SU-DHL-6 (cell line): ENCODE results near the gene CCDC127.
"Not testable (repeated sequence)": the region's sequence is repeated elsewhere in the genome, so short reads cannot be mapped to it uniquely, and the experiment has no call there.

Experiments
- H2AFZ ChIP-seq: fragments of 200-600 bp; sonication (generic); 2 replicates; pipeline ENCODE4 v1.6.1; 2014; ENCODE audit warnings: low read depth, mild to moderate bottlenecking, moderate library complexity, mixed read lengths, antibody characterized with exemption, low read length; ENCODE audit not compliant: severe bottlenecking
- H3F3A ChIP-seq: fragments of 200-600 bp; shearing (Covaris generic); 2 replicates; pipeline ENCODE4 v1.6.0; 2016; ENCODE audit warnings: antibody characterized with exemption, mild to moderate bottlenecking; ENCODE audit not compliant: insufficient read depth
- H3K27ac ChIP-seq: fragments of 200-600 bp; sonication (generic); 2 replicates; pipeline ENCODE4 v1.5.1; 2016; ENCODE audit warnings: low read depth, mild to moderate bottlenecking, low read length, moderate library complexity, mixed read lengths
- H3K27me3 ChIP-seq: fragments of 200-600 bp; sonication (generic), shearing (Covaris generic); 2 replicates; pipeline ENCODE4 v1.6.0; 2014; ENCODE audit warnings: mild to moderate bottlenecking, low read length
- H3K36me3 ChIP-seq: fragments of 200-600 bp; sonication (generic); 2 replicates; pipeline ENCODE4 v1.6.1; 2014; ENCODE audit warnings: mild to moderate bottlenecking, low read length, mixed read lengths
- H3K4me2 ChIP-seq: fragments of 300-600, 200-600 bp; shearing (Covaris generic), sonication (generic); 2 replicates; pipeline ENCODE4 v1.6.0; 2014; ENCODE audit warnings: low read length, low read depth, mild to moderate bottlenecking; ENCODE audit not compliant: poor library complexity, severe bottlenecking
- H3K4me3 ChIP-seq: fragments of 200-600 bp; sonication (generic); 2 replicates; pipeline ENCODE4 v1.5.1; 2014; ENCODE audit warnings: antibody characterized with exemption, low read length, mild to moderate bottlenecking, mixed read lengths; ENCODE audit not compliant: insufficient read depth, poor library complexity, severe bottlenecking
- H3K79me2 ChIP-seq: fragments of 200-600 bp; sonication (generic); 2 replicates; pipeline ENCODE4 v1.6.1; 2014; ENCODE audit warnings: mild to moderate bottlenecking, low read length, moderate library complexity; ENCODE audit not compliant: insufficient read depth
- H3K9ac ChIP-seq: fragments of 200-600 bp; sonication (generic); 2 replicates; pipeline ENCODE4 v1.7.0; 2014; ENCODE audit warnings: mild to moderate bottlenecking, low read length
- H3K9me2 ChIP-seq: fragments of 200-600 bp; sonication (generic); replicated peaks from 2 replicates; pipeline ENCODE4 v1.6.1; 2014; ENCODE audit warnings: low read length; ENCODE audit not compliant: insufficient read depth
- H3K9me3 ChIP-seq: fragments of 200-600 bp; sonication (generic); 2 replicates; pipeline ENCODE4 v1.6.1; 2014; ENCODE audit warnings: low read length, mixed read lengths; ENCODE audit not compliant: insufficient read depth
- H4K20me1 ChIP-seq: fragments of 200-600 bp; sonication (generic); 2 replicates; pipeline ENCODE4 v1.6.1; 2014; ENCODE audit warnings: low read depth, mild to moderate bottlenecking, antibody characterized with exemption, low read length, moderate library complexity, mixed read lengths
- CTCF ChIP-seq: fragments of 200-600 bp; sonication (generic); IDR thresholded peaks from one replicate; pipeline ENCODE4 v1.5.1; 2017; ENCODE audit warnings: antibody characterized with exemption, mild to moderate bottlenecking, low read length, moderate library complexity; ENCODE audit not compliant: insufficient read depth, poor library complexity, severe bottlenecking
- EZH2phosphoT487 ChIP-seq: fragments of 200-600 bp; sonication (generic), shearing (Covaris generic); conservative IDR thresholded peaks from 2 replicates; pipeline ENCODE4 v1.6.1; 2018; ENCODE audit warnings: mild to moderate bottlenecking, antibody characterized with exemption, low read length, moderate library complexity, mixed read lengths

The CCDC127 gene

GRCh38 chr5:225334-225733, 7.4 kb upstream of the CCDC127 start:
- H3K4me2 ChIP-seq: no peak overlapping the region
- no peaks in the 10 kb centered on the region for H3K9me2 ChIP-seq
- H2AFZ ChIP-seq: no peak overlapping the region
- H3K4me3 ChIP-seq: no peak overlapping the region
- H3F3A ChIP-seq: no peaks in the 10 kb centered on the region; the same call in 1 of the 2 replicates
- H3K79me2 ChIP-seq: peaks cover 41% of the 10 kb centered on the region
- no peak for TF ChIP-seq CTCF
- no peak for TF ChIP-seq EZH2phosphoT487
- no peak overlapping the region for H3K27ac ChIP-seq
- no peak overlapping the region for H3K9ac ChIP-seq
- H4K20me1 ChIP-seq: 0 out of 2 replicates have a peak, but pooled peaks cover 5% of the 10 kb centered on the region
- peaks cover 9% of the 10 kb centered on the region; the same call in 1 of the 2 replicates for H3K36me3 ChIP-seq
- no peaks in the 10 kb centered on the region for H3K27me3 ChIP-seq
- no peaks in the 10 kb centered on the region for H3K9me3 ChIP-seq

GRCh38 chr5:223791-224190, 5.8 kb upstream of the CCDC127 start:
- Histone ChIP-seq H3K36me3 (peaks cover 9% of the 10 kb centered on the region; the same call in 1 of the 2 replicates), H3K9ac (no peak overlapping the region), H3F3A (no peaks in the 10 kb centered on the region; the same call in 1 of the 2 replicates), H3K4me3 (no peak overlapping the region), H3K27ac (no peak overlapping the region), H3K9me3 (no peaks in the 10 kb centered on the region), H3K79me2 (peaks cover 56% of the 10 kb centered on the region), H3K4me2 (no peak overlapping the region), H2AFZ (no peak overlapping the region), H4K20me1 (peaks cover 16% of the 10 kb centered on the region; the same call in 1 of the 2 replicates), H3K27me3 (no peaks in the 10 kb centered on the region), H3K9me2 (no peaks in the 10 kb centered on the region)
- TF ChIP-seq EZH2phosphoT487: no peak
- TF ChIP-seq CTCF: no peak

- H3K9me3 ChIP-seq, H3K4me3 ChIP-seq, H3K36me3 ChIP-seq, H3K9me2 ChIP-seq, H3K27me3 ChIP-seq, H3K9ac ChIP-seq, H2AFZ ChIP-seq, H3F3A ChIP-seq, H3K4me2 ChIP-seq, H3K27ac ChIP-seq: not testable (repeated sequence)
- peaks cover 62% of the 10 kb centered on the region for H3K79me2 ChIP-seq
- peaks cover 16% of the 10 kb centered on the region; the same call in 1 of the 2 replicates for H4K20me1 ChIP-seq
Observed at GRCh38 chr5:222951-223715, 5.2 kb upstream of the CCDC127 start.

- Histone ChIP-seq H3K9me3 (no peaks in the 10 kb centered on the region), H3K9ac (peak overlapping the region; percentile 99), H3K27me3 (no peaks in the 10 kb centered on the region), H3K4me3 (peak overlapping the region; percentile 100), H3K27ac (no peak overlapping the region), H3K79me2 (peaks cover 74% of the 10 kb centered on the region), H2AFZ (no peak overlapping the region), H3K36me3 (peaks cover 2% of the 10 kb centered on the region; the same call in 1 of the 2 replicates), H3F3A (no peaks in the 10 kb centered on the region), H3K4me2 (peak overlapping the region; percentile 72), H3K9me2 (no peaks in the 10 kb centered on the region), H4K20me1 (peaks cover 16% of the 10 kb centered on the region; the same call in 1 of the 2 replicates)
- TF ChIP-seq CTCF (no peak), EZH2phosphoT487 (no peak)
Observed at GRCh38 chr5:219991-220390, 2.0 kb upstream of the CCDC127 start.
